Stimulated activated naive CD8-positive, alpha-beta T cell treated with anti-CD3 and anti-CD28 coated beads, Interleukin-15, Interleukin-2, amounts not matched to agents 100 ng/mL and 50 ng/mL, for 24 hours (primary cell): ENCODE data around the gene ZBTB43.

Experiments
- H3K27ac Mint-ChIP-seq: one replicate; pipeline ENCODE4 v1.8.0; 2021; ENCODE audit warnings: mild to moderate bottlenecking, mixed read lengths
- H3K27me3 Mint-ChIP-seq: one replicate; pipeline ENCODE4 v1.8.0; 2021; ENCODE audit warnings: mixed read lengths
- H3K36me3 Mint-ChIP-seq: one replicate; pipeline ENCODE4 v1.8.0; 2021; ENCODE audit warnings: low read depth, mixed read lengths
- H3K4me1 Mint-ChIP-seq: one replicate; pipeline ENCODE4 v1.8.0; 2021; ENCODE audit warnings: low read depth, mixed read lengths
- H3K4me3 Mint-ChIP-seq: one replicate; pipeline ENCODE4 v1.8.0; 2021; ENCODE audit warnings: mild to moderate bottlenecking, mixed read lengths
- H3K9me3 Mint-ChIP-seq: one replicate; pipeline ENCODE4 v1.8.0; 2021; ENCODE audit warnings: mixed read lengths

ZBTB43 gene

DNA sequence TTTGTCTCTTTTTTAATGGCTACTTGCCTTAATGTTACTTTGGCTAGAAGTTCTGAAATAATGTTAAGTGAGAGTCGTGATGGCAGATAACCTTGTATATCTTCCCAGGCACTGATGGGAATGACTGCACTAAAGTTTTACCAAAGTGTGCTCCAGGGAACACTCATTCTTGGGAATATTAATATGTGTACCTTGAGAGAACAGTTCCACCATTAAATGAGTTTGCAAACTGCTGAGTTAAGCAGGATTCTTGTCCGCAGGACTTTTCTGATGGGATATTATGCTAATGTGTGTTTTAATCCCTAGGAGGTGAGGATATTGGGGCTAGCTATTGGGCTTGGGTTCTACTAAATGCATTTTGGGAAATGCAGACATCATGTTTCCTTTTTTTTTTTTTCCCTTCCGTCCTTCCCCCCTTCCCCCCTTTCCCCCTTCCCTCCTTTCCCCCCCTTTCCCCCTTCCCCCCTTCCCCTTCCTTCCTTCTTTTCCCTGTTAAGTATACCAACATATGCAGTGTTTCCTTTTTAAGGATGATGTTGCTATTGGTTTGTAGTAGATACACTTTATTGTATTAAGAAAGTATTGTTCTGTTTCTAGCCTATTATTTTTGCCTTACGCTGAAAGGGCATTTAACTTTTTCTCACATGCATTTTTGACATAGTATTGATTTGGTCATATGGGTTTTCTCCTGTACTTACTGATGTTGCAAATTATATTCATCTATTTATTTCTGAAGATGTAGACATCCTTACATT lies 71.1 kb downstream of the ZBTB43 start:
- H3K4me3 Mint-ChIP-seq: no peak overlapping the region
- H3K27ac Mint-ChIP-seq: no peak overlapping the region
- no peaks in the 10 kb centered on the region for H3K9me3 Mint-ChIP-seq
- H3K27me3 Mint-ChIP-seq: no peaks in the 10 kb centered on the region
- peaks cover 23% of the 10 kb centered on the region for H3K36me3 Mint-ChIP-seq
- peaks cover 39% of the 10 kb centered on the region for H3K4me1 Mint-ChIP-seq

DNA sequence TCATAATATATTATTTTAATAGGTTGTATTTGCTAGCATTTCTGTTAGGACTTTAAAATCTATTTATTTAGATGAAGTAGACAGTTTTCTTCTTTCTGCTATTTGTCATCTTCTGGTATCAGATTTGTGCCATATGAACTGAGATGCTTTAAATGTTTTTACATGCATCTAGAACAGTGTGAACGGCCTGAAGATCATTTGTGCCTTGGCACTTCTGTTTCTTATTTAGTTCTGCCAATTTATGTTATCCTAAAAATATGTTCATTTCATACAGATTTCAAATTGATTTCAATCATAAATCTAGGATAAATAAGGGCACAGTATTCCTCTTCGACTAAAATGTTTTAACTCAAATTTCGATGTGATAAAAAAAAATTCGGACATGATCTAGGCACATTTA lies 71.7 kb downstream of the ZBTB43 start:
- Mint-ChIP-seq H3K4me3 (no peak overlapping the region), H3K4me1 (peaks cover 39% of the 10 kb centered on the region), H3K36me3 (peaks cover 26% of the 10 kb centered on the region), H3K9me3 (no peaks in the 10 kb centered on the region), H3K27ac (no peak overlapping the region), H3K27me3 (no peaks in the 10 kb centered on the region)

DNA sequence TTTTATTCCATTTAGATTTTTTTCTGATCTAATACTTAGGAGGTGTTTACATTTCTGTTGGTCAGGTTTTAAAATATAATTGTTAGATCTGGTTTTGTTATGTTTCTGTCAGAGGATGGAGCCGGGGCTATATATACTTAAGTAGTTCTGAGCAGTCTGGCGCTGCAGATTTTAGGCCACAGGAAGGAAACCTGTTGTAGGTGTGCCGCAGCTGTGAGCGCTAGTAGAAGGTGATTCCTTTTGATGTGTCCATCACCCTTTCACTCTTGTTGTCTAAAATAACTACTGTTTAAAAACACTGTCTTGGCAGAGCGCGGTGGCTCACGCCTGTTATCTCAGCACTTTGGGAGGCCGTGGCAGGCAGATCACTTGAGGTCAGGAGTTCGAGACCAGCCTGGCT lies 72.6 kb downstream of the ZBTB43 start:
- H3K36me3 Mint-ChIP-seq: peaks cover 34% of the 10 kb centered on the region
- H3K4me3 Mint-ChIP-seq: no peak overlapping the region
- no peaks in the 10 kb centered on the region for H3K27me3 Mint-ChIP-seq
- no peaks in the 10 kb centered on the region for H3K9me3 Mint-ChIP-seq
- H3K4me1 Mint-ChIP-seq: peaks cover 37% of the 10 kb centered on the region
- no peak overlapping the region for H3K27ac Mint-ChIP-seq

DNA sequence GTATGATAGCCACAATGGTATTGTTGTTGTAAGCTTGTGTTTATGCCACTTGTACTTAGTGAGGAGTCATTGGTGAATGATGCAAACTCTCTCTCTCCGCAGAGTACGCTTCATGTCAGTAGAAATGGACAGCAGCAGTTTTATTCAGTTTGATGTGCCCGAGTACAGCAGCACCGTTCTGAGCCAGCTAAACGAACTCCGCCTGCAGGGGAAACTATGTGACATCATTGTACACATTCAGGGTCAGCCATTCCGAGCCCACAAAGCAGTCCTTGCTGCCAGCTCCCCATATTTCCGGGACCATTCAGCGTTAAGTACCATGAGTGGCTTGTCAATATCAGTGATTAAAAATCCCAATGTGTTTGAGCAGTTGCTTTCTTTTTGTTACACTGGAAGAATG lies 74.4 kb downstream of the ZBTB43 start:
- Mint-ChIP-seq H3K27ac (no peak overlapping the region), H3K36me3 (peaks cover 34% of the 10 kb centered on the region), H3K4me3 (no peak overlapping the region), H3K4me1 (peaks cover 29% of the 10 kb centered on the region), H3K9me3 (no peaks in the 10 kb centered on the region), H3K27me3 (no peaks in the 10 kb centered on the region)

DNA sequence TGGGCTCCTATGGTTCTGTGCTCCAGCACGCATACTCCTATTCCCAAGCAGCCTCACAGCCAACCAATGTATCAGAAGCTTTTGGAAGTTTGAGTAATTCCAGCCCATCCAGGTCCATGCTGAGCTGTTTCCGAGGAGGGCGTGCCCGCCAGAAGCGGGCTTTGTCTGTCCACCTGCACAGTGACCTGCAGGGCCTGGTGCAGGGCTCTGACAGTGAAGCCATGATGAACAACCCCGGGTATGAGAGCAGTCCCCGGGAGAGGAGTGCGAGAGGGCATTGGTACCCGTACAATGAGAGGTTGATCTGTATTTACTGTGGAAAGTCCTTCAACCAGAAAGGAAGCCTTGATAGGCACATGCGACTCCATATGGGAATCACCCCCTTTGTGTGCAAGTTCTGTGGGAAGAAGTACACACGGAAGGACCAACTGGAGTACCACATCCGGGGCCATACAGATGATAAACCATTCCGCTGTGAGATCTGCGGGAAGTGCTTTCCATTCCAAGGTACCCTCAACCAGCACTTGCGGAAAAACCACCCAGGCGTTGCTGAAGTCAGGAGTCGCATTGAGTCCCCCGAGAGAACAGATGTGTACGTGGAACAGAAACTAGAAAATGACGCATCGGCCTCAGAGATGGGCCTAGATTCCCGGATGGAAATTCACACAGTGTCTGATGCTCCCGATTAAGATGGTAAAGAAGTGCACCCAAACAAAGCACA lies 75.5 kb downstream of the ZBTB43 start:
- H3K4me1 Mint-ChIP-seq: peaks cover 29% of the 10 kb centered on the region
- no peak overlapping the region for H3K27ac Mint-ChIP-seq
- H3K36me3 Mint-ChIP-seq: peaks cover 39% of the 10 kb centered on the region
- no peaks in the 10 kb centered on the region for H3K27me3 Mint-ChIP-seq
- H3K4me3 Mint-ChIP-seq: no peak overlapping the region
- H3K9me3 Mint-ChIP-seq: no peaks in the 10 kb centered on the region

DNA sequence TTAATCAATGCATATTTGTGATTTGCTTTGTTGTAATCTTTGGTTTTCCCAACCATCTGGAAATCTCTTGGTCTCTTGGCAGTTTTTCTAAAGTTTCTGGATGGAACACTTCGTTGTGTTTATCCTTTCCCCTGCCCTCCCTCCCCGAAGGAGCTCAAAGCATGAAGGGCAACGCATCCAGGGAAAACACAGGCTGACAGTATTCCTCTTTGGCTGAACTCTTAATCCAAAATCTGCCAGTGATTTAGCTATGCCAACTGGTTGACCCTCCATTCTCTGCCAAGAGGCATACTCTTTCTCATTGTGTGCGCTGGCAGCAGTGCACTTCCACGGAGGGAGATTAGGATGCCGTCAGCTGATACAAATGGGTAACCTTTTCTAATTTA lies 76.1 kb downstream of the ZBTB43 start:
- no peaks in the 10 kb centered on the region for H3K27me3 Mint-ChIP-seq
- peaks cover 39% of the 10 kb centered on the region for H3K36me3 Mint-ChIP-seq
- H3K4me1 Mint-ChIP-seq: peaks cover 25% of the 10 kb centered on the region
- no peak overlapping the region for H3K27ac Mint-ChIP-seq
- no peak overlapping the region for H3K4me3 Mint-ChIP-seq
- H3K9me3 Mint-ChIP-seq: no peaks in the 10 kb centered on the region

DNA sequence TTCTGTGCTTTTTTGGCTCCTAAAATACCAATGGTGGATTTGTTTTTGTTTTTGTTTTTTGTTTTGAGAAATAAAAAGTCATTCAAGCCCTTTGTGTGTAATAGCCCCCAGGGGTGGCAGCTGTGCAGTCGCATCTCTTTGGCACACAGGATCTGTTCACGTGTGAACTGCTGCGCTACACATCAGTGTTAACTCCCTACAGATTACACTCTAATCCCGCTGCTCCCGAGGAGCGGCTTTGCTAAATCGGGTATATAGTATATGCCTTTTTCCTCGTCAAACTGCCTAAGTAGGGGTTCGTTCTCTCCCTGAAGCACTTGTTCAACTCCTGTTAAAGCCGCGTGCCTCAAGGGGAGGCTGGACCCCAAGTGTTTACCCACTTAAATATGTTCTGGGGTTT lies 77.9 kb downstream of the ZBTB43 start:
- Mint-ChIP-seq H3K27me3 (no peaks in the 10 kb centered on the region), H3K27ac (no peak overlapping the region), H3K9me3 (no peaks in the 10 kb centered on the region), H3K36me3 (peaks cover 35% of the 10 kb centered on the region), H3K4me1 (peaks cover 8% of the 10 kb centered on the region), H3K4me3 (no peak overlapping the region)

DNA sequence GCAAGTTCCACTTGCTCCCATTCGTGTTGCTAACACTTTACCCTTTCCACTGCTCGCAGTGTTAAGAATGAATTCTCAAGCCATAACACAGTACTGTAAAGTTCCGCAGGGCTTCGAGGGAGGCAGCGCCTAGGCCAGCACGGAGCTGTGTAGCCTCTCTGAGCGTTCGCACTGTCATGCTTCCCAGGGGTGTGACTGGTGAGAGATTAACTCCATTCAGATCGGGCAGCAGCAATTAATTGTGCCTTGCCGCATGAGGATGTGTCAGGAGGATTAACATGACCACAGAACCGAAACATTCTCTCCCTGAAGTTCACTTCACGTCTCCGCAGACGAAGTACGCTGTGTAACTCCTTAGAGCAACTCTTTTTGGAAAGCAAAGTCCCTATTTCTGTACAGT lies 78.8 kb downstream of the ZBTB43 start:
- Mint-ChIP-seq H3K27me3 (no peaks in the 10 kb centered on the region), H3K9me3 (no peaks in the 10 kb centered on the region), H3K4me1 (no peaks in the 10 kb centered on the region), H3K36me3 (peaks cover 35% of the 10 kb centered on the region), H3K27ac (no peak overlapping the region), H3K4me3 (no peak overlapping the region)

DNA sequence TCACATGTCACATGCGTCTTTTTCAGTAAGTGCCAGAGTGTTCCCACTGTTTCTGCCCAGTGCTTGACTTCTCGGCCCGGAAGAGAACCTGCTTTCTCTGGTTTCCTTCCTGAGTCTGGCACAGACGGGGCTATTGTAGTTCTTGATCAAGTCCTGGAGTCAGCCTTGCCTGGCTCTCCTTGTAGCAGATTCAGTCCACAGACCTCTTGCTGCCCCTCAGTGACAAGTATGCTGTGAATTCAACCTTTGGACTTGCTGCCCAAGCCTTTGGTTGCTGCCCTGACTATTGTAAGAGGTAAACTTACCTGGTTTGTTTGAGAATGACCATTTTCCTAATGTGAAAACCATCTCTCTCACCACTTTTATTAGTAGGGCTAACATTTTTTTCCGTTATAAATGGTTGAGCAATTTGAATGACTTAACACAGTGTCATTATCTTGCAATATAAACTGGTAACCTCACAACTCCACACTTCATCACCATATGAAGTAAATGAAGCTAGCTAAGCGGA lies 80.3 kb downstream of the ZBTB43 start:
- no peaks in the 10 kb centered on the region for H3K4me1 Mint-ChIP-seq
- H3K4me3 Mint-ChIP-seq: no peak overlapping the region
- no peaks in the 10 kb centered on the region for H3K27me3 Mint-ChIP-seq
- no peaks in the 10 kb centered on the region for H3K9me3 Mint-ChIP-seq
- H3K27ac Mint-ChIP-seq: no peak overlapping the region
- peaks cover 23% of the 10 kb centered on the region for H3K36me3 Mint-ChIP-seq

DNA sequence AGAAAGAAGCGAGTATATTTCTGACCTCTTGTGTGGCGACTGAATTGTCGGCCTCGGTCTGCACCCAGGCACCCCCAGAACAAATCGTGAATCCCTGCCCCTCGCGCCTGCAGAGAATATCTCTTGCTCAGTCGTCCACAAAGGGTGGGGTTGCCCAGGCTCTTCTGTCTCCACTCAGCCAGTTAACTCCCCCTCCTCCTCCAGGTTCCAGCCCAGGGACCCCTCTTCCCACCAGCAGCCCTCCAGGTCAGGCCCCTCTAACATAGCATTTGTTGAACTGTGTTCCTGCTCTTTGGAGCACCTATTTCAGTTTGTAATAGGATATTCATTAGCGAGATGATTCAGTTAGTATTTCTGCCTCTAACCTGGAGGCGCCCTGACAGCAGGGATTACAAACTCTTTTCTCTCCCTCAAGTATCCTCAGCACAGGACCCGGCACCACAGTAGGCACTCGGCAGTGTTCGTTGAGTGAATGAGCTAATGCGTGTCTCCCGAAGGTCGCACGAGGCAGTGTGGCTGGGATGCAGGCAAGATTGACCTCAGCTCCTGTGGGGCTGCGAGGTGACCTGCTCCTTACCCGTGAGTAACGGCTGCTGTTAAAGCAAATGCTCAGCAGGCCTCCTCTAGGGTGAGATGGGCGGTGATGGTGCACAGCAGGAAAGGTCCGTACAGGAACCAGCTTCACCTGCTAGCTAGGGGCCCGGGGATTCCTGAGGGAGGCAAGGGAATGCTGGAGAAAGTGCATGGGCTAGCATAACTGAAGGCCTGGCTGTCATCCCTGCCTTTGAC lies 81.4 kb downstream of the ZBTB43 start:
- Mint-ChIP-seq H3K4me3 (no peak overlapping the region), H3K27ac (no peak overlapping the region), H3K36me3 (peaks cover 13% of the 10 kb centered on the region)

DNA sequence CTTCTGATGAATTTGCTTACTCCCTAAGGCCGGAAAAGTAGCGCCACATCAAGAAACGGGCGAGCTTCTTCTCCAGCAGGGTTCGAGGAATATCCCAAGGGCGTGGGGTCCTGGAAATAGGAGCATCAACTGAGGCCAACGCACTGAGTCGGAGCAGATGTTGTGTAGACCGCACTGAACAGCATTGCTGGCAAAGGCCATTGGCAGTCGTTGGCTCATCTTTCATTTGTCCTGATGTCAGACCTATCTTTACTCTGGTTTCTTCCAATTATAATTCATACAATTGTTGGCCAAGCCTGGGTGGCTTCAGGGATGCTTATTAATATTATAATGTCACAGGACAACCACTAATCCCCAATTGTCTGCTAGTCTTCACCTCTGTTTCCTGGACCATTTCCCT lies 82.1 kb downstream of the ZBTB43 start:
- peaks cover 8% of the 10 kb centered on the region for H3K36me3 Mint-ChIP-seq
- no peaks in the 10 kb centered on the region for H3K9me3 Mint-ChIP-seq
- H3K27me3 Mint-ChIP-seq: no peaks in the 10 kb centered on the region
- no peak overlapping the region for H3K27ac Mint-ChIP-seq
- no peaks in the 10 kb centered on the region for H3K4me1 Mint-ChIP-seq
- no peak overlapping the region for H3K4me3 Mint-ChIP-seq

More for the DNA sequence above, 81.4 kb downstream of the ZBTB43 start:
- Mint-ChIP-seq H3K27me3 (no peaks in the 10 kb centered on the region), H3K9me3 (no peaks in the 10 kb centered on the region), H3K4me1 (no peaks in the 10 kb centered on the region)
